ENCODE measurements around the gene DNAH1. TPM values are rescaled to one million over a fixed set of nuclear protein-coding genes. Genes with fewer than 3 reads are reported as not detected.

Gene DNAH1
- total RNA-seq, 1 donor from 2014 or later = 1.3 TPM

- DNase-seq (ENCODE audit: low read depth, low spot score) = no peak
Observed at GRCh38 chr3:52402101-52402521, 86.0 kb downstream of the DNAH1 start.

GRCh38 chr3:52402706-52403270 lies 86.7 kb downstream of the DNAH1 start:
- no peak for DNase-seq (ENCODE audit: low read depth, low spot score)

GRCh38 chr3:52403271-52403841 lies 87.2 kb downstream of the DNAH1 start:
- DNase-seq (ENCODE audit: low read depth, low spot score) = no peak

- DNase-seq (ENCODE audit: low read depth, low spot score) = no peak
Observed at GRCh38 chr3:52403955-52404354, 87.8 kb downstream of the DNAH1 start.

- DNase-seq (ENCODE audit: low read depth, low spot score) = no peak
Observed at GRCh38 chr3:52404391-52404790, 88.3 kb downstream of the DNAH1 start.

GRCh38 chr3:52405066-52405465 lies 88.9 kb downstream of the DNAH1 start:
- DNase-seq (ENCODE audit: low read depth, low spot score) = no peak

GRCh38 chr3:52405601-52406110 lies 89.5 kb downstream of the DNAH1 start:
- no peak for DNase-seq (ENCODE audit: low read depth, low spot score)

GRCh38 chr3:52406231-52406661 lies 90.1 kb downstream of the DNAH1 start:
- no peak for DNase-seq (ENCODE audit: low read depth, low spot score)

- DNase-seq (ENCODE audit: low read depth, low spot score) = no peak
Observed at GRCh38 chr3:52406791-52407510, 90.8 kb downstream of the DNAH1 start.

GRCh38 chr3:52407779-52408178 lies 91.7 kb downstream of the DNAH1 start:
- DNase-seq (ENCODE audit: low read depth, low spot score) = no peak

- no peak for DNase-seq (ENCODE audit: low read depth, low spot score)
Observed at GRCh38 chr3:52408466-52408865, 92.3 kb downstream of the DNAH1 start.

- DNase-seq (ENCODE audit: low read depth, low spot score) = no peak
Observed at GRCh38 chr3:52415800-52416199, 99.7 kb downstream of the DNAH1 start.

GRCh38 chr3:52420388-52420787 lies 104.3 kb downstream of the DNAH1 start:
- DNase-seq (ENCODE audit: low read depth, low spot score) = no peak

- DNase-seq (ENCODE audit: low read depth, low spot score) = no peak
Observed at GRCh38 chr3:52422669-52423068, 106.5 kb downstream of the DNAH1 start.

- no peak for DNase-seq (ENCODE audit: low read depth, low spot score)
Observed at GRCh38 chr3:52423173-52423572, 107.1 kb downstream of the DNAH1 start.

- DNase-seq (ENCODE audit: low read depth, low spot score) = peak; percentile 65
Observed at GRCh38 chr3:52428151-52429005, 112.3 kb downstream of the DNAH1 start.

- DNase-seq (ENCODE audit: low read depth, low spot score) = no peak
Observed at GRCh38 chr3:52429031-52429430, 112.9 kb downstream of the DNAH1 start.

GRCh38 chr3:52429779-52430415 lies 113.8 kb downstream of the DNAH1 start:
- peak; percentile 96 for DNase-seq (ENCODE audit: low read depth, low spot score)

GRCh38 chr3:52430416-52430810 lies 114.3 kb downstream of the DNAH1 start:
- no peak for DNase-seq (ENCODE audit: low read depth, low spot score)

GRCh38 chr3:52431459-52432223 lies 115.5 kb downstream of the DNAH1 start:
- DNase-seq (ENCODE audit: low read depth, low spot score) = no peak

Measured in pulmonary artery endothelial cell (primary cell).